Astrocyte of the spinal cord (primary cell): Measurements from ENCODE around the gene FAM177B.
A peak's percentile ranks its signal among the peaks of the same experiment; 100 is the strongest.
"Not testable (repeated sequence)": the region's sequence is repeated elsewhere in the genome, so short reads cannot be mapped to it uniquely, and the experiment has no call there.

Experiments
- DNase-seq: peaks from one replicate; pipeline ENCODE4 v3.0.0; 2011; ENCODE audit warnings: low read depth, low spot score
- H3K4me3 ChIP-seq: 2 replicates; pipeline ENCODE4 v1.5.1; 2011; ENCODE audit warnings: low read depth, mild to moderate bottlenecking, low read length, moderate library complexity
- in situ Hi-C: cut with HindIII; loops from 2 replicates; pipeline ENCODE4 v1.10.0; 2017; ENCODE audit warnings: low sequenced_read_pairs
- TF ChIP-seq, protein P1 (sequence below): IDR thresholded peaks from 2 replicates; pipeline ENCODE4 v1.5.1; 2012; ENCODE audit warnings: low read depth, mild to moderate bottlenecking, low read length, inconsistent platforms

FAM177B gene

GRCh38 chr1:222754366-222755139 lies 17.6 kb downstream of the FAM177B start:
- in situ Hi-C loops: no loop called here
- no peak overlapping the region for H3K4me3 ChIP-seq
- DNase-seq: peak; percentile 80
- TF ChIP-seq, protein P1, sequence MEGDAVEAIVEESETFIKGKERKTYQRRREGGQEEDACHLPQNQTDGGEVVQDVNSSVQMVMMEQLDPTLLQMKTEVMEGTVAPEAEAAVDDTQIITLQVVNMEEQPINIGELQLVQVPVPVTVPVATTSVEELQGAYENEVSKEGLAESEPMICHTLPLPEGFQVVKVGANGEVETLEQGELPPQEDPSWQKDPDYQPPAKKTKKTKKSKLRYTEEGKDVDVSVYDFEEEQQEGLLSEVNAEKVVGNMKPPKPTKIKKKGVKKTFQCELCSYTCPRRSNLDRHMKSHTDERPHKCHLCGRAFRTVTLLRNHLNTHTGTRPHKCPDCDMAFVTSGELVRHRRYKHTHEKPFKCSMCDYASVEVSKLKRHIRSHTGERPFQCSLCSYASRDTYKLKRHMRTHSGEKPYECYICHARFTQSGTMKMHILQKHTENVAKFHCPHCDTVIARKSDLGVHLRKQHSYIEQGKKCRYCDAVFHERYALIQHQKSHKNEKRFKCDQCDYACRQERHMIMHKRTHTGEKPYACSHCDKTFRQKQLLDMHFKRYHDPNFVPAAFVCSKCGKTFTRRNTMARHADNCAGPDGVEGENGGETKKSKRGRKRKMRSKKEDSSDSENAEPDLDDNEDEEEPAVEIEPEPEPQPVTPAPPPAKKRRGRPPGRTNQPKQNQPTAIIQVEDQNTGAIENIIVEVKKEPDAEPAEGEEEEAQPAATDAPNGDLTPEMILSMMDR: no peak

DNA sequence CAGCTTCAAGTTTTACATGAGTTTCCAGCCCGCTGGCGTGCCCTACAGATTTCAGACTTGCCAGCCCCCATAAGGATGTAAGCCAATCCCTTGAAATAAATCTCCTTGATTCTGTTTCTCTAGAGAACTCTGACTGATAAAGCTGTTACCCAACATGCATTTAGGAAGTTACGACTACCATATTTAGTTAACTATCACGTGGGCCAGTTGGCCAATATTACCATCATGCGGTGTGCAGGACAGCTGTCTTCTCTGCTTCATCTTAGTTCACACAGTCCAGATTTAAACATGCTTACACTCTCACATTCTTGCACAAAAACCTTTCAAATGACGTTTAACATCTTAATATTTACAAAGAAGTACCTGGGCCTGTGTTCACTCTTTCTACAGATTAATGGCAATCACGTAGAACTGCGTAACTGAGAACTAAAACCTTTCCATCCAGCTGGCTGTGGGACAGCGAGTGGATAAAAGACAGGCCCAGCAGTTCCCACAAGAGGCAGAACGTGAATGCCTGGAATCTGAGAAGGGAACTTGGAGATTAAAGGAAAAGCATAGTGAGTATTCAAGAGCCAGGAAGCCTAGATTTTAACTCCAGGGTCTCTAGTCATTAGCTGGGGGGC lies 20.8 kb downstream of the FAM177B start:
- H3K4me3 ChIP-seq: no peak overlapping the region
- in situ Hi-C loops: no loop called here
- DNase-seq: no peak
- TF ChIP-seq, protein P1: no peak

GRCh38 chr1:222759451-222760035 lies 22.5 kb downstream of the FAM177B start:
- TF ChIP-seq, protein P1: no peak
- no peak overlapping the region for H3K4me3 ChIP-seq
- DNase-seq: no peak
- in situ Hi-C loops: no loop called here

GRCh38 chr1:222761083-222761482 lies 24.1 kb downstream of the FAM177B start:
- H3K4me3 ChIP-seq: no peak overlapping the region
- TF ChIP-seq, protein P1: no peak
- no peak for DNase-seq
- in situ Hi-C loops: no loop called here

- in situ Hi-C loops, DNase-seq, H3K4me3 ChIP-seq: not testable (repeated sequence)
These were observed 25.2 kb downstream of the FAM177B start for GRCh38 chr1:222762178-222762577.

DNA sequence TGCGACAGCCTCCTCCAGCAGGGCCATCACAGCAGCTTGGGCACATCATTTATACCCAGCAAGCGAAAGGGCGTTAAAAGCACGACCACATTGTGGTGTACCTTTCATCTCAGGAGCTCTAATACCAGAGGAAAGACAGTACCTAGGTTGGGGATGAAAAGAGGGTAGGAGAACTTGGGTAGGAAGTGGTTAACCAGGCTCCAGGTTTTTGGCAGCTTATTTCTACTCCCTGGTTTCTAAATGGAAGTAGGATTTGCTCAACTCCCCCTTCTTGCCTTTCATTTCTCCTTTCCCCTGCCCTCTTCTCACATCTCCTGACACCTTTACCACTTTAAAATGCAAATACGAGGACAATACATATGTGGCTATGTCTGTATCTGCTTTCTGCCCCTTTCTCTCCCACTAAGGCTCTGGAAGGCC lies 30.2 kb downstream of the FAM177B start:
- no peak for DNase-seq
- no peak overlapping the region for H3K4me3 ChIP-seq
- in situ Hi-C loops: no loop called here
- TF ChIP-seq, protein P1: no peak

DNA sequence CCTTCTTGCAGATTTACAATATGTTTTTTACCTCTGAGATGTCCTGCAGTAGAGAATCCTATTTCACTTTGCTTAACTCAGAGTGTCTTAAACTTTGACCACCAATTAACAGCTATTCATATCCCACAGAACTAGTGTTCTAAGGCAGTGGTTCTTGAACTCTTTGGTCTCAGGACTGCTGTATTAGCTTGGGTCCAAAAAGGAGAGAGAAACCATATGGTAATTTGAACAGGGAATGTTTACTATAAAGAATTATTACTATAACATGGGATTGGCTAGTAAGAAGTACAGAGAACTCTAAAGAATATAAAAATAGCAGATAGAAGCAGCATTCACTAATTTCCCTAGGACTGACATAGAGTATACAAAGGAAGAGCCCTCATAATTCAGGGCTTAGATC lies 31.6 kb downstream of the FAM177B start:
- TF ChIP-seq, protein P1: no peak
- no peak overlapping the region for H3K4me3 ChIP-seq
- DNase-seq: no peak
- in situ Hi-C loops: no loop called here
